Measurements from ENCODE around the gene SNX9. TPM values are rescaled to one million over a fixed set of nuclear protein-coding genes. Genes with fewer than 3 reads are reported as not detected.
A peak's percentile ranks its signal among the peaks of the same experiment; 100 is the strongest.
"Not testable (repeated sequence)": the region's sequence is repeated elsewhere in the genome, so short reads cannot be mapped to it uniquely, and the experiment has no call there.

The SNX9 gene
- total RNA-seq, 1 donor from 2014 or later: 53.4 TPM

- intact Hi-C loops (cut with micrococcal nuclease): no loop called here
- H3K36me3 Mint-ChIP-seq (ENCODE audit: low read depth): peaks cover 9% of the 10 kb centered on the region
- no peak overlapping the region for H3K4me3 Mint-ChIP-seq
- peaks cover 2% of the 10 kb centered on the region for H3K27me3 Mint-ChIP-seq (ENCODE audit: insufficient read depth)
- H3K9me3 Mint-ChIP-seq: no peaks in the 10 kb centered on the region
- H3K4me1 Mint-ChIP-seq (ENCODE audit: low read depth): peaks cover 39% of the 10 kb centered on the region
- no peak for DNase-seq (ENCODE audit: low spot score)
- H3K27ac Mint-ChIP-seq: no peak overlapping the region
Observed at GRCh38 chr6:157842212-157842611, 19.2 kb downstream of the SNX9 start.

GRCh38 chr6:157844196-157844595 is 21.1 kb downstream of the SNX9 start:
- H3K4me3 Mint-ChIP-seq; H3K27me3 Mint-ChIP-seq (ENCODE audit: insufficient read depth); DNase-seq (ENCODE audit: low spot score); H3K9me3 Mint-ChIP-seq; intact Hi-C loops (cut with micrococcal nuclease); H3K36me3 Mint-ChIP-seq (ENCODE audit: low read depth); H3K27ac Mint-ChIP-seq: not testable (repeated sequence)
- peaks cover 54% of the 10 kb centered on the region for H3K4me1 Mint-ChIP-seq (ENCODE audit: low read depth)

- intact Hi-C loops (cut with micrococcal nuclease): loop anchor here (1.0 to 2.0 kb wide), 3 partner anchors 9 to 15 kb away; no protein-coding TSS in a partner anchor
- peaks cover 57% of the 10 kb centered on the region for H3K4me1 Mint-ChIP-seq (ENCODE audit: low read depth)
- peaks cover 16% of the 10 kb centered on the region for H3K36me3 Mint-ChIP-seq (ENCODE audit: low read depth)
- H3K27me3 Mint-ChIP-seq (ENCODE audit: insufficient read depth): no peaks in the 10 kb centered on the region
- H3K27ac Mint-ChIP-seq: no peak overlapping the region
- H3K9me3 Mint-ChIP-seq: peaks cover 4% of the 10 kb centered on the region
- no peak overlapping the region for H3K4me3 Mint-ChIP-seq
- DNase-seq (ENCODE audit: low spot score): no peak
Observed at GRCh38 chr6:157845493-157846259, 22.6 kb downstream of the SNX9 start.

- H3K27ac Mint-ChIP-seq: no peak overlapping the region
- no peak overlapping the region for H3K4me3 Mint-ChIP-seq
- H3K4me1 Mint-ChIP-seq (ENCODE audit: low read depth): peaks cover 51% of the 10 kb centered on the region
- DNase-seq (ENCODE audit: low spot score): no peak
- intact Hi-C loops (cut with micrococcal nuclease): loop anchor here (2.0 kb wide), 2 partner anchors 13 to 15 kb away; no protein-coding TSS in a partner anchor
- peaks cover 17% of the 10 kb centered on the region for H3K36me3 Mint-ChIP-seq (ENCODE audit: low read depth)
- H3K27me3 Mint-ChIP-seq (ENCODE audit: insufficient read depth): no peaks in the 10 kb centered on the region
- peaks cover 10% of the 10 kb centered on the region for H3K9me3 Mint-ChIP-seq
Observed at GRCh38 chr6:157847846-157848245, 24.8 kb downstream of the SNX9 start.

- Mint-ChIP-seq H3K27me3 (ENCODE audit: insufficient read depth) (no peaks in the 10 kb centered on the region), H3K36me3 (ENCODE audit: low read depth) (peaks cover 26% of the 10 kb centered on the region), H3K4me1 (ENCODE audit: low read depth) (peaks cover 58% of the 10 kb centered on the region), H3K4me3 (no peak overlapping the region), H3K9me3 (peaks cover 19% of the 10 kb centered on the region), H3K27ac (no peak overlapping the region)
- intact Hi-C loops (cut with micrococcal nuclease): no loop called here
- DNase-seq (ENCODE audit: low spot score): no peak
Observed at GRCh38 chr6:157848693-157849092, 25.6 kb downstream of the SNX9 start.

- DNase-seq (ENCODE audit: low spot score): no peak
- H3K4me1 Mint-ChIP-seq (ENCODE audit: low read depth): peaks cover 57% of the 10 kb centered on the region
- peak overlapping the region; percentile 16 for H3K4me3 Mint-ChIP-seq
- H3K27me3 Mint-ChIP-seq (ENCODE audit: insufficient read depth): no peaks in the 10 kb centered on the region
- intact Hi-C loops (cut with micrococcal nuclease): no loop called here
- peak overlapping the region; percentile 20 for H3K27ac Mint-ChIP-seq
- peaks cover 25% of the 10 kb centered on the region for H3K9me3 Mint-ChIP-seq
- H3K36me3 Mint-ChIP-seq (ENCODE audit: low read depth): peaks cover 27% of the 10 kb centered on the region
Observed at GRCh38 chr6:157849288-157850017, 26.4 kb downstream of the SNX9 start.

- peaks cover 31% of the 10 kb centered on the region for H3K9me3 Mint-ChIP-seq
- H3K27me3 Mint-ChIP-seq (ENCODE audit: insufficient read depth): no peaks in the 10 kb centered on the region
Observed at GRCh38 chr6:157850030-157850429, 27.0 kb downstream of the SNX9 start.

GRCh38 chr6:157853018-157853805 is 30.2 kb downstream of the SNX9 start:
- Mint-ChIP-seq H3K4me3 (no peak overlapping the region), H3K9me3 (peaks cover 33% of the 10 kb centered on the region), H3K27ac (no peak overlapping the region), H3K27me3 (ENCODE audit: insufficient read depth) (no peaks in the 10 kb centered on the region), H3K4me1 (ENCODE audit: low read depth) (peaks cover 55% of the 10 kb centered on the region), H3K36me3 (ENCODE audit: low read depth) (peaks cover 29% of the 10 kb centered on the region)
- intact Hi-C loops (cut with micrococcal nuclease): no loop called here
- no peak for DNase-seq (ENCODE audit: low spot score)

More at GRCh38 chr6:157850030-157850429, 27.0 kb downstream of the SNX9 start:
- Mint-ChIP-seq H3K36me3 (ENCODE audit: low read depth) (peaks cover 29% of the 10 kb centered on the region), H3K27ac (peak overlapping the region; percentile 20), H3K4me3 (no peak overlapping the region), H3K4me1 (ENCODE audit: low read depth) (peaks cover 62% of the 10 kb centered on the region)
- no peak for DNase-seq (ENCODE audit: low spot score)
- intact Hi-C loops (cut with micrococcal nuclease): no loop called here

- no peak for DNase-seq (ENCODE audit: low spot score)
- Mint-ChIP-seq H3K4me1 (ENCODE audit: low read depth) (peaks cover 55% of the 10 kb centered on the region), H3K36me3 (ENCODE audit: low read depth) (peaks cover 34% of the 10 kb centered on the region), H3K9me3 (peaks cover 37% of the 10 kb centered on the region), H3K4me3 (no peak overlapping the region), H3K27me3 (ENCODE audit: insufficient read depth) (no peaks in the 10 kb centered on the region), H3K27ac (no peak overlapping the region)
- intact Hi-C loops (cut with micrococcal nuclease): loop anchor here (1.0 kb wide), 1 partner anchor 8 kb away; no protein-coding TSS in a partner anchor
Observed at GRCh38 chr6:157853902-157854502, 31.0 kb downstream of the SNX9 start.

- Mint-ChIP-seq H3K9me3 (peaks cover 33% of the 10 kb centered on the region), H3K27me3 (ENCODE audit: insufficient read depth) (peaks cover 3% of the 10 kb centered on the region), H3K36me3 (ENCODE audit: low read depth) (peaks cover 25% of the 10 kb centered on the region), H3K4me1 (ENCODE audit: low read depth) (peaks cover 55% of the 10 kb centered on the region), H3K4me3 (no peak overlapping the region), H3K27ac (no peak overlapping the region)
- intact Hi-C loops (cut with micrococcal nuclease): no loop called here
- no peak for DNase-seq (ENCODE audit: low spot score)
Observed at GRCh38 chr6:157855325-157855724, 32.3 kb downstream of the SNX9 start.

- H3K4me3 Mint-ChIP-seq; H3K27me3 Mint-ChIP-seq (ENCODE audit: insufficient read depth); H3K27ac Mint-ChIP-seq; intact Hi-C loops (cut with micrococcal nuclease); DNase-seq (ENCODE audit: low spot score): not testable (repeated sequence)
- Mint-ChIP-seq H3K4me1 (ENCODE audit: low read depth) (peaks cover 57% of the 10 kb centered on the region), H3K9me3 (peaks cover 33% of the 10 kb centered on the region), H3K36me3 (ENCODE audit: low read depth) (peaks cover 25% of the 10 kb centered on the region)
Observed at GRCh38 chr6:157855804-157856203, 32.8 kb downstream of the SNX9 start.

GRCh38 chr6:157858664-157859063 is 35.6 kb downstream of the SNX9 start:
- H3K4me3 Mint-ChIP-seq; H3K27ac Mint-ChIP-seq; DNase-seq (ENCODE audit: low spot score); intact Hi-C loops (cut with micrococcal nuclease): not testable (repeated sequence)
- Mint-ChIP-seq H3K27me3 (ENCODE audit: insufficient read depth) (peaks cover 13% of the 10 kb centered on the region), H3K9me3 (peaks cover 19% of the 10 kb centered on the region), H3K4me1 (ENCODE audit: low read depth) (peaks cover 66% of the 10 kb centered on the region), H3K36me3 (ENCODE audit: low read depth) (peaks cover 15% of the 10 kb centered on the region)
